GM12875 (cell line): ENCODE results near the gene RPS6KA3.

Experiments
- H3K4me3 ChIP-seq: one replicate; pipeline ENCODE4 v1.5.1; 2011; ENCODE audit warnings: low read depth, low read length, control low read depth
- CTCF ChIP-seq: IDR thresholded peaks from 2 replicates; pipeline ENCODE4 v1.5.1; 2011; ENCODE audit warnings: low read depth, mild to moderate bottlenecking, control low read depth, inconsistent platforms, low read length, moderate library complexity, borderline replicate concordance; ENCODE audit not compliant: insufficient read depth

The RPS6KA3 gene

GRCh38 chrX:20111271-20111670, 155.4 kb downstream of the RPS6KA3 start:
- H3K4me3 ChIP-seq = no peak overlapping the region

GRCh38 chrX:20101934-20102581, 164.7 kb downstream of the RPS6KA3 start:
- TF ChIP-seq CTCF = no peak

More at GRCh38 chrX:20111271-20111670, 155.4 kb downstream of the RPS6KA3 start:
- TF ChIP-seq CTCF = no peak

More at GRCh38 chrX:20101934-20102581, 164.7 kb downstream of the RPS6KA3 start:
- H3K4me3 ChIP-seq = no peak overlapping the region
